Stomach (tissue), 4 donors: ENCODE measurements around the gene SDR9C7.
"Not testable (repeated sequence)": the region's sequence is repeated elsewhere in the genome, so short reads cannot be mapped to it uniquely, and the experiment has no call there.

Experiments
- CTCF ChIP-seq, 7 experiments: fragments of 450-650 bp in 4 of 7; fragments of 200-600 bp in 3 of 7; sonication (generic) in 3 of 7; IDR thresholded peaks; one replicate each; pipeline ENCODE4 v1.5.1; 2016 to 2019; ENCODE audit warnings: antibody characterized with exemption in 7 of 7, control low read depth in 2 of 7, mild to moderate bottlenecking in 1 of 7
- POLR2A ChIP-seq, 4 donors: fragments of 450-650 bp; IDR thresholded peaks; one replicate each; pipeline ENCODE4 v1.6.1; 2016; ENCODE audit warnings: antibody characterized with exemption in 4 of 4, control low read depth in 2 of 4, mild to moderate bottlenecking in 1 of 4, moderate library complexity in 1 of 4

- not testable (repeated sequence) for TF ChIP-seq CTCF, POLR2A (IDR thresholded peaks at IDR 0.05)
These were observed 16.1 kb downstream of the SDR9C7 start for GRCh38 chr12:56918139-56918538.
